ENCODE data around the gene NR4A2. TPM values are rescaled to one million over a fixed set of nuclear protein-coding genes. Genes with fewer than 3 reads are reported as not detected.

NR4A2 gene
- total RNA-seq, 1 donor from 2014 or later, result 0.13 TPM

GRCh38 chr2:156329031-156329926, 3.2 kb downstream of the NR4A2 start:
- no peaks in the 10 kb centered on the region for H3K36me3 ChIP-seq (ENCODE audit: control insufficient read depth, insufficient read depth, low read length)
- no peak for DNase-seq (ENCODE audit: low read depth)
- TF ChIP-seq CTCF (IDR thresholded peaks at IDR 0.05; ENCODE audit: insufficient read depth, low read length, poor library complexity, severe bottlenecking), result no peak
- peaks cover 72% of the 10 kb centered on the region for H3K27me3 ChIP-seq (ENCODE audit: control insufficient read depth, insufficient read depth, low read length)
- no peak overlapping the region for H3K4me3 ChIP-seq (ENCODE audit: low read depth, low read length)

DNA sequence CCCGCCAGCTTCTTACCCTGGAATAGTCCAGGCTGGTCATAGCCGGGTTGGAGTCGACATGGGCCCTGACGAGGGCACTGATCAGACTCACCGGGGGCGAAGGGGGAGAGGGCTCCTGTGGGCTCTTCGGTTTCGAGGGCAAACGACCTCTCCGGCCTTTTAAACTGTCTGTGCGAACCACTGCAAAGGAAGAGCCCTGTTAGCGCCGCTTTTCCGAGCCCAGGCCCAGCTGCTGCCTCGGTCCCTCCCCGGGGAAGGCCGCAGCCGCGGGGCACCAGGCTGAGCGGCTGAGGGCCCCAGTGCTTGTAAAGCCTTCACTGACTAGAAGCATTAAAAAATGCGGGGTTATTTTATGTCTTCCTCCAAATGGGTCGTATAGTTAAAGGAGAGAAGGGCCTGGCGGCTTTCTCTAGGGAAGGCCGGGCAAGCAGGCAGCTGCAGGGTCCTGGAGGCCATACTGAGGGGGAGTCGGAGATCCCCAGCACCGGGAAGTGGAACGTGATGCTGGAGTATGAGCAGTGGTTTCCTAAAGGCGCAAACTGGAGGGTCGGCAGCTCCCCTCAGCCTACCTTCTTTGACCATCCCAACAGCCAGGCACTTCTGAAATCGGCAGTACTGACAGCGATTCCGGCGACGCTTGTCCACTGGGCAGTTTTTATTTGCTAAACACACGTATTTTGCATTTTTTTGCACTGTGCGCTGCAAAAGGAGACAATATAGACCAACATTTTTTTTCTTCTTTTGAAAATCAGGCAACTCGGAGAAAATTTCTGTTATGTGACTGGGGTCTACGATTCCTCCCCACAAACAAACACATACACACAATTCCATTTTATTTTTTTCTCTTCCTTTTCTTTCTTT, 4.5 kb downstream of the NR4A2 start:
- Histone ChIP-seq H3K36me3 (ENCODE audit: control insufficient read depth, insufficient read depth, low read length) (no peaks in the 10 kb centered on the region), H3K27me3 (ENCODE audit: control insufficient read depth, insufficient read depth, low read length) (peaks cover 81% of the 10 kb centered on the region), H3K4me3 (ENCODE audit: low read depth, low read length) (no peak overlapping the region)
- no peak for TF ChIP-seq CTCF (IDR thresholded peaks at IDR 0.05; ENCODE audit: insufficient read depth, low read length, poor library complexity, severe bottlenecking)
- no peak for DNase-seq (ENCODE audit: low read depth)

GRCh38 chr2:156326526-156327095, 5.9 kb downstream of the NR4A2 start:
- Histone ChIP-seq H3K4me3 (ENCODE audit: low read depth, low read length) (no peak overlapping the region), H3K27me3 (ENCODE audit: control insufficient read depth, insufficient read depth, low read length) (peaks cover 89% of the 10 kb centered on the region), H3K36me3 (ENCODE audit: control insufficient read depth, insufficient read depth, low read length) (no peaks in the 10 kb centered on the region)
- no peak for DNase-seq (ENCODE audit: low read depth)
- TF ChIP-seq CTCF (IDR thresholded peaks at IDR 0.05; ENCODE audit: insufficient read depth, low read length, poor library complexity, severe bottlenecking), result no peak

DNA sequence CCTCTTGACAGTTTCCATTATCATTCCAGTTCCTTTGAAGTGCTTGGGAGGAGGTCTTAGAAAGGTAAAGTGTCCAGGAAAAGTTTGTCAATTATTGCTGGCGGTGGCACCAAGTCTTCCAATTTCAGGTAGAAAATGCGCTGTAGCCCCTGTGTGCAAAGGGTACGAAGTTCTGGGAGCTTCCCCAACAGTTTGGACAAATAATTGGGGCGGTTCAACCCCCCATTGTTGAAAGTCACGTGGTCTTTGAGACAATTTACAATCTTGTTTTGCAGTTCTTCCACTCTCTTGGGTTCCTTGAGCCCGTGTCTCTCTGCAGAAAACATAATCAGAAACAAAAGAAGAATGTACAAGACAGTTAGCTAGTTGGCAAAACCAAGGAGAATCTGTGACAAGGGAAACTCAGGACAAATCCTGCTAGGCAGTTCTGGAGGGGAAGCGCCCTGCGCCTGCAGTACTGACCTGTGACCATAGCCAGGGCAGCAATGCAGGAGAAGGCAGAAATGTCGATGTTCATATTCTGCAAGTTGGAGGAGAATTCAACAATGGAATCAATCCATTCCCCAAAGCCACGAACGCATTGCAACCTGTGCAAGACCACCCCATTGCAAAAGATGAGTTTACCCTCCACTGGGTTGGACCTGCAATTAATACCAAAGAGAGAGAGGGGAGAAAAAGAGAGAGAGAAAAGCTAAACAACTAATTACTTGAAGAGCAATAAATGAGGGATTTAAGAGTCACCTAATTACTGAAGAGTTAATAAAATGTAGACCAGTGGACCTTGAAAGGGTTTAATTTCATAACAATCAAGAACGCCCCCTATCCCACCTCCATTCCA, 6.6 kb downstream of the NR4A2 start:
- no peak for TF ChIP-seq CTCF (IDR thresholded peaks at IDR 0.05; ENCODE audit: insufficient read depth, low read length, poor library complexity, severe bottlenecking)
- H3K27me3 ChIP-seq (ENCODE audit: control insufficient read depth, insufficient read depth, low read length), result peaks cover 89% of the 10 kb centered on the region
- H3K36me3 ChIP-seq (ENCODE audit: control insufficient read depth, insufficient read depth, low read length), result no peaks in the 10 kb centered on the region

GRCh38 chr2:156323754-156324153, 8.8 kb downstream of the NR4A2 start:
- peaks cover 85% of the 10 kb centered on the region for H3K27me3 ChIP-seq (ENCODE audit: control insufficient read depth, insufficient read depth, low read length)
- no peak for TF ChIP-seq CTCF (IDR thresholded peaks at IDR 0.05; ENCODE audit: insufficient read depth, low read length, poor library complexity, severe bottlenecking)
- H3K36me3 ChIP-seq (ENCODE audit: control insufficient read depth, insufficient read depth, low read length), result no peaks in the 10 kb centered on the region
- H3K4me3 ChIP-seq (ENCODE audit: low read depth, low read length), result no peak overlapping the region
- no peak for DNase-seq (ENCODE audit: low read depth)

More for the DNA sequence above, 6.6 kb downstream of the NR4A2 start:
- H3K4me3 ChIP-seq (ENCODE audit: low read depth, low read length), result no peak overlapping the region
- DNase-seq (ENCODE audit: low read depth), result no peak

Data from kidney epithelial cell (primary cell).